COLO668 (cell line): ENCODE results near the gene NOS3.
"Not testable (repeated sequence)": the region's sequence is repeated elsewhere in the genome, so short reads cannot be mapped to it uniquely, and the experiment has no call there.

ENCODE experiments used
- DNase-seq: peaks from one replicate; lab custom pipeline; 2025; ENCODE audit not compliant: unreplicated experiment; lab: John Stamatoyannopoulos, UW

Gene NOS3

GRCh38 chr7:151013733-151014497 lies 23.1 kb downstream of the NOS3 start:
- no peak for DNase-seq

DNA sequence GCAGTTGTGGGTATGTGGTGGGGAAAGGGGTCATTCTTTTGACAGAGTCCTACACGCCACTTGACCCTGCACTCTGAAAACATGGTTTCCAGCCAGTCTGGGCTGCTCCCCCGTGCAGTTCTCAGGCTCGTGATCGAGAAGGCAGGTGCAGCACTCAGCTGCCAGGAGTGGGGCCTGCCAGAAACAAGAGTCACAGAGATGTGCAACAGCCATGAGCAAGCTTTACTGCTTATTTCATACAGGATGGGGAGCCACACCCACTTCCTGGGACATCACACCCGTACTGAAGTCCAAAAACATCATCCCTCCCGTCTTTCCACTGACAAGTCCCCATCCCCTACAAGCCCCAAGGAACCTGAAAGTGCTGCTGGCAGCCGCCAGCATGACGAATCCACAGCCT lies 24.1 kb downstream of the NOS3 start:
- DNase-seq: peak; percentile 25

GRCh38 chr7:151015967-151016366 lies 25.1 kb downstream of the NOS3 start:
- no peak for DNase-seq

GRCh38 chr7:151016505-151016904 lies 25.7 kb downstream of the NOS3 start:
- DNase-seq: no peak

GRCh38 chr7:151016942-151017341 lies 26.1 kb downstream of the NOS3 start:
- DNase-seq: no peak

DNA sequence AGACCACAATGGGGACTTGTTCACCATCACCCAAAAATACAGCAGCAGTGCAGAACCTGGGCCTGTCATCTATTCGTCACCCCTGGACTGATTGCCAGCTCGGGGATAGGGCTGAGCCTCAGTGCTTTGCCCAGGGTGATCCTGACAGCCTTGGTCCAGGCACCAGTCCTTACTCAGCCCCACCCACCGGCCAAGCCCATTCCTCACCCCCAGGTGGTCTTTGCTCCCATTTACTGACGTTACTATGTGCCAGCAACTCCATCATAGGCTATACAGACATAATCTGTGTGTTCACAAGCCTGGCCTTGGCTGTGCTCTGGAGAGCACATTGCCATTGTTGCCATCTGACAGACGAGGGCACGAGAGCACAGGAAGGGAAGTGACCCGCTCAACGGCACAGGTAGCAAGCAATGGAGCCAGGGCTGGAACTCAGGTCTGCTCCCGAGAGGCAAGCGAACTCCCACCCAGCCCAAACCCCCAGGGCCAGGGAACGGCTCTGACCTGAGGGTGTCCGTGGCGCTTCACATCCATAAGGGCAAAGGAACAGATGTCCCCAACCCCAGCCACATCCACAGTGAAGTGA lies 26.6 kb downstream of the NOS3 start:
- DNase-seq: no peak

GRCh38 chr7:151017953-151018420 lies 27.2 kb downstream of the NOS3 start:
- DNase-seq: peak; percentile 59

- peak; percentile 73 for DNase-seq
Observed at GRCh38 chr7:151018421-151019129, 27.8 kb downstream of the NOS3 start.

GRCh38 chr7:151019130-151019447 lies 28.3 kb downstream of the NOS3 start:
- no peak for DNase-seq

DNA sequence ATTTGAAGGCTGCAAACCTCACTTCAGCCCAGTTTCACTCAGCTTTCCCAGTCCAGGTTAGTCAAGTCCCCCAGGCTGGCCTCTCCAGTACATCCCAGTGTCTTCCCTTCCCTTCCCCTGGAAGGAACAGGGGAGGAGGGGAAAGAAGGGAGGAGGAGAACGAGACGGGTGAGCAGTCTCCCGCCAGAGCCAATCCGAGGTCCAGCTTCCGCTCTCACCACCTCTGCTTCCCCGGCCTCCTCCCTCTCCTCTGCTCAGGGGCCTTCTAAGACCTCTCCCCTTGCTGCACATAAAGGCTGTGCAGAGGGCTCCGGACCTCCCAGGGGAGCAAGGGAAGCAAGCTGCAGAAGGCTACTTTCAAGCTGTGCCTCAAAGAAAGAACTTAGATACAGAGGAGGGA lies 29.4 kb downstream of the NOS3 start:
- no peak for DNase-seq

- DNase-seq: no peak
Observed at GRCh38 chr7:151023232-151023631, 32.4 kb downstream of the NOS3 start.

DNA sequence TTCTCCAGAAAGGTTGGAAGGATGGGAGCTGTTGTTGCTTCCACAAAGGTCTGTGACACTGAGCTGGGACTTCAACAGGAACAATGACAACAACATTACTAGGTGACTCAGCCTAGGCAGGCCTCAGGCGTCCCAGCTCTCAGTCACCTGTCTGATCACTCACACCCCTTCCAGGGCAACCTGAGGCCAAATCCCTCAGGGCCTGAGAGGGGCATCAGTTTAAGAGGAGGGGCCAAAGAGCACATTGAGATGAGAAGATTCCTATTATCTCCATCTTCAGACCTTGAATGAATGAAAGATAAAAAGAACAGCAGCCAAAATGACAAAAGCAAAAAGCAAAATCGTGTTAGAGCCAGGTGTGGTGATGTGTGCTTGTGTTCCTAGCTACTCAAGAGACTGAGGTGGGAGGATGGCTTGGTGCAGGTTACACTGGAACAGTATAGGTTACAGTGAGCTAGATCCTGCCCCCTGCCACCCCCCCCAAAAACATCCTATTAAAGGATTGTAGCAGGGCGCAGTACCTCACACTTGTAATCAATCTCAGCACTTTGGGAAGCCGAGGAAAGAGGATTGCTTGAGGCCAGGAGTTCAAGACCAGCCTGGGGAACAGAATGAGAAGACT lies 33.7 kb downstream of the NOS3 start, which contains the start of gene ATG9B:
ATG9B (minus strand) TSS at position 60 of the 622 bp plus-strand sequence. CDS start 71 bp downstream, outside the sequence.
- DNase-seq: peak; percentile 32

DNA sequence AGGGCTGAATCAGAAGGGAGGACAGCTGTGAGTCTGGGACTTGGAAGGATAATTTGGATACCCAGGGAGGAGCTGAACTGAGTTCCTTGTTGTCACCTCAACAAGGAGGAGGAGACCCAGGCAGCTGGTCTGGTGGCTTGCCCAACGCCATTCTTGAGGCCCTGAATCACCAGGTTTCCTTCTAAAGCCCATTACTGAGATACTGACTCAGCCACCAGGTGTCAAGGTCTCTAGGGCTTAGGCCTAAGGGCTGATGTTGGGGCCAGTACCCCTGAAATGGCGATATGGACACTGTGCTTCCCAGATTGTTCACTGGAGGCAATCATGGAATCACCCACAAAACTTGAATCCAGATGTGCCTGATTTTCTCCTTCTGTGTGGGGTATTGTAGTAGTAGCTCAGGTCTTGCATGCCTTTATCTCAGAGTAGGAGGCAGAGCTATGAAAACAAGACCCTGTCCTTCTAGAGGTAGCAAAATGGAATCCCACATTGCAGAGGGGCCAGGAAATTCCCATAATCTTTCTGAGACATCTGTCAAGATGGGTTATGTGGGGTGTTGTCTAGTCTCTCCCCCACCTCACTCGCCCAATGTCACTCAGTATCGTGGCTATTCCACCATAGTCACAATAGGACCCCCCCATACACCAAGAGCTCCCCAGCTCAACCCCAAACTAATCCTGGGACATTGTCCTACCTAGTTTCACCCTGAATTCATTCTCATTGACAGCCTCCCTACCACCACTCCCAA lies 35.3 kb downstream of the NOS3 start:
- no peak for DNase-seq

DNA sequence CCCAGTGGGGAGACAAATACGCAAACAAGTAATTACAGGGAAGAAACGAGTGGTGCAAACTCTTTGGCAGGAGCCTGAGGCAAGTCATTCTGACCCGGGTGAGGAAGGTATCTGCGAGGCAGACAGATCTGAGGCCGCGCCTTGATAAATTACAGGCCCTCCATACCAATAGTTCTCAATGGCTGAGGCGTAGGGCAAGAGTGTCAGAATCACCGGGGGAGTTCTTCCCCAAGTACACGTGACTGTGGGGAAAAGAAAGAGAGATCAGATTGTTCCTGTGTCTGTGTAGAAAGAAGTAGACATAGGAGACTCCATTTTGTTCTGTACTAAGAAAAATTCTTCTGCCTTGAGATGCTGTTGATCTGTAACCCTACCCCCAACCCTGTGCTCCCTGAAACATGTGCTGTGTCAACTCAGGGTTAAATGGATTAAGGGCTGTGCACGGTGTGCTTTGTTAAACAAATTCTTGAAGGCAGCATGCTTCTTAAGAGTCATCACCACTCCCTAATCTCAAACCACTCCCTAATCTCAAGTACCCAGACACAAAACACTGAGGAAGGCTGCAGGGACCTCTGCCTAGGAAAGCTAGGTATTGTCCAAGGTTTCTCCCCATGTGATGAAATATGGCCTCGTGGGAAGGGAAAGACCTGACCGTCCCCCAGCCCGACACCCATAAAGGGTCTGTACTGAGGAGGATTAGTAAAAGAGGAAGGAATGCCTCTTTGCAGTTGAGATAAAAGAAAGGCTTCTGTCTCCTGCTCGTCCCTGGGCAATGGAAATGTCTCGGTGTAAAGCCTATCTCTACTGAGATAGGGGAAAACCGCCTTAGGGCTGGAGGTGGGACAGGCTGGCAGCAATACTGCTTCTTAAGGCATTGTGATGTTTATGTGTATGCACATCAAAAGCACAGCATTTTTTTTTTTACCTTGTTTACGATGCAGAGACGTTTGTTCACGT lies 36.2 kb downstream of the NOS3 start:
- DNase-seq: not testable (repeated sequence)

DNA sequence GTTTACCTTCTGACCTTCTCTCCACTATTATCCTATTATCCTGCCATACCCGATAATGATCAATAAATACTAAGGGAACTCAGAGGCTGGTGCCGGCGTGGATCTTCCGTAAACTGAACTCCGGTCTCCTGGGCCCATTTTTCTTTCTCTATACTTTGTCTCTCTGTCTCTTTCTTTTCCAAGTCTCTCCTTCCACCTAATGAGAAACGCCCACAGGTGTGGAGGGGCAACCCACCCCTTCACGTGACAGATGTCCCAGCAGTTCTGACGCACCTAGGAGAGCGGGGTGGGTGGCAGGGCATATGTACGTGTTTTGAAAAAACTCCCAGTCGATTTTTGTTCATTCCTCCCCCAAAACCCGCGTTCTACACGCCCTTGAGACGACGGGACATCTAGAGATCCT lies 36.9 kb downstream of the NOS3 start:
- DNase-seq: not testable (repeated sequence)

DNA sequence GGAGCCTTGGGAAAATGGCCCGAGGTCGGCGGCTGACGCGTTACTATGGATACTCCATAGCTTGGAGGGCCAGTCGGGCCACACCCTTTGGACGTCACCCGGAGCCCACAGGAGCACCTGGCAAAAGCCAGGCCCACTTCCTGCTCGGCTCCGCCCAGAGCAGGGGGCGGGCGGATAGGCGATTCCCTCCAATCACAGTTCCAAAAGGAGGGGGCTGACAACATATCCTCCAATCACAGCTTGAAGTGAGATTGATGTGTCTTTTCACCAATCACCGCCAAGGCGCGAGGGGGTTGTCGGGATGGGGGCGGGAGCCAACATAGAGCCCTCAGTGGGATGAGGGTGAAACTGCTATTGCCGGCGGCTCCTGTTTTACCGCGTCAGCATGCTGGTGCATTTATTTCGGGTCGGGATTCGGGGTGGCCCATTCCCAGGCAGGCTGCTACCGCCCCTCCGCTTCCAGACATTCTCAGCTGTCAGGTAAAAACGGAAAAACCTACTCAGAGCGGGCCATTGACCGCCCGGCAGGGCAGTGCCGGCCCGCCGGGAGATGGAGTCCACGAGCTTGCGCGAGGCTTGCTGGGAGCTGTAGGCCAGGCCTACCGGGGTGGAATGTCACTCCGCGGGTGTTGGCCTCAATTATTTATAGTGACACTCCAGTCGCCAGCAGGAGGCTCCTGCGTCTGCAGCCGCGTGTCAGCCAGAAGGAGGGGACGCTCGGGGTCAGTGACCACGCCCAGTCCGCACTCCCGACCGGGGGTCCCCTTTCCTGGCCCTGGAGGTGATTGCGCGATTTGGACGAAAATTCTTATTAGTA lies 37.5 kb downstream of the NOS3 start, which contains the start of gene ABCB8:
ABCB8 (plus strand) TSS at position 320 of the 817 bp plus-strand sequence; CDS start at position 386, 66 bp downstream.
- DNase-seq: peak; percentile 98

- DNase-seq: no peak
Observed at GRCh38 chr7:151028948-151029501, 38.2 kb downstream of the NOS3 start.

DNA sequence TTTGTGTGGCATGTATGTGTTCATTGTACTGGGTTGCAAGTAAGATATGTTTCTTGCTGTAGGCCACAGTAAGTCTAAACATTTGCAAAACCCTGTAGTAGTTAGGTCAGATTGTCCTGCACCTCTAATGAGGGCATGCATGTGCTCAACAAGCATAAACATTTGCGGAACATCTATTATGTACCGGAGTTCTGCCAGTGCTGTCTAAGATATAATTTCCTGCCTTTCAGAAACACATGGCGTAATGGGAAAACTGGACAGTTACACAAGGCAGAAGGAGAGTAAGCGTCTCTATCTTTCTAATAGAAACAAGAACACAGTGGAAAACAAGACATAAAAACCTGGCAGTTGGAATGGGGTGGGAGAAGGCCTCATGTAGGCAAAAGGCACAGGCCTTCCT lies 40.2 kb downstream of the NOS3 start:
- no peak for DNase-seq
